Measurements from ENCODE around the gene SERPIND1.
"Not testable (repeated sequence)": the region's sequence is repeated elsewhere in the genome, so short reads cannot be mapped to it uniquely, and the experiment has no call there.

DNA sequence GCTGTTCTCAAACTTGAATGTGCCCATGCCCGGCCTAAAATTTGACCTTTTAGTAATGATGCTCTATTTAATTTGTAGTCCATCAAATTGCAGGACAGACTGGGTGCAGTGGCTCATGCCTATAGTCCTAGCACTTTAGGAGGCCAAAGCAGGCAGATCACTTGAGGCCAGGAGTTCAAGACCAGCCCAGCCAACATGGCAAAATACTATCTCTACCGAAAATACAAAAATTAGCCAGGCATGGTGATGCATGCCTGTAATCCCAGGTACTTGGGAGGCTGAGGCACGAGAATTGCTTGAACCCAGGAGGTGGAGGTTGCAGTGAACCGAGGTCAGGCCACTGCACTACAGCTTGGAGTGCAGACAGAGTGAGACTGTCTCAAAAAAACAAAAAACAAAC lies 51.3 kb downstream of the SERPIND1 start:
- not testable (repeated sequence) for TF ChIP-seq CTCF, POLR2AphosphoS5, POLR2A (IDR thresholded peaks at IDR 0.05)

All from prostate gland (tissue), 2 donors.